WI38 (cell line): ENCODE results near the gene FEZF1.

Experiments used
- H3K4me3 ChIP-seq: 2 replicates; pipeline ENCODE4 v1.5.1; 2011; ENCODE audit warnings: low read depth, mild to moderate bottlenecking, control low read depth, low read length
- TF ChIP-seq, protein P1 (sequence below): IDR thresholded peaks from 2 replicates; pipeline ENCODE4 v1.5.1; 2012; ENCODE audit warnings: low read depth, mild to moderate bottlenecking, control low read depth, low read length

FEZF1 gene

GRCh38 chr7:122261442-122261841, 43.1 kb downstream of the FEZF1 start:
- TF ChIP-seq, protein P1, sequence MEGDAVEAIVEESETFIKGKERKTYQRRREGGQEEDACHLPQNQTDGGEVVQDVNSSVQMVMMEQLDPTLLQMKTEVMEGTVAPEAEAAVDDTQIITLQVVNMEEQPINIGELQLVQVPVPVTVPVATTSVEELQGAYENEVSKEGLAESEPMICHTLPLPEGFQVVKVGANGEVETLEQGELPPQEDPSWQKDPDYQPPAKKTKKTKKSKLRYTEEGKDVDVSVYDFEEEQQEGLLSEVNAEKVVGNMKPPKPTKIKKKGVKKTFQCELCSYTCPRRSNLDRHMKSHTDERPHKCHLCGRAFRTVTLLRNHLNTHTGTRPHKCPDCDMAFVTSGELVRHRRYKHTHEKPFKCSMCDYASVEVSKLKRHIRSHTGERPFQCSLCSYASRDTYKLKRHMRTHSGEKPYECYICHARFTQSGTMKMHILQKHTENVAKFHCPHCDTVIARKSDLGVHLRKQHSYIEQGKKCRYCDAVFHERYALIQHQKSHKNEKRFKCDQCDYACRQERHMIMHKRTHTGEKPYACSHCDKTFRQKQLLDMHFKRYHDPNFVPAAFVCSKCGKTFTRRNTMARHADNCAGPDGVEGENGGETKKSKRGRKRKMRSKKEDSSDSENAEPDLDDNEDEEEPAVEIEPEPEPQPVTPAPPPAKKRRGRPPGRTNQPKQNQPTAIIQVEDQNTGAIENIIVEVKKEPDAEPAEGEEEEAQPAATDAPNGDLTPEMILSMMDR, result no peak
- no peak overlapping the region for H3K4me3 ChIP-seq

- H3K4me3 ChIP-seq, result no peak overlapping the region
- TF ChIP-seq, protein P1, result no peak
Observed at GRCh38 chr7:122261016-122261415, 43.5 kb downstream of the FEZF1 start.

GRCh38 chr7:122260336-122260735, 44.2 kb downstream of the FEZF1 start:
- TF ChIP-seq, protein P1, result no peak

GRCh38 chr7:122258971-122259370, 45.6 kb downstream of the FEZF1 start:
- TF ChIP-seq, protein P1, result no peak
- no peak overlapping the region for H3K4me3 ChIP-seq

More at GRCh38 chr7:122260336-122260735, 44.2 kb downstream of the FEZF1 start:
- H3K4me3 ChIP-seq, result no peak overlapping the region

DNA sequence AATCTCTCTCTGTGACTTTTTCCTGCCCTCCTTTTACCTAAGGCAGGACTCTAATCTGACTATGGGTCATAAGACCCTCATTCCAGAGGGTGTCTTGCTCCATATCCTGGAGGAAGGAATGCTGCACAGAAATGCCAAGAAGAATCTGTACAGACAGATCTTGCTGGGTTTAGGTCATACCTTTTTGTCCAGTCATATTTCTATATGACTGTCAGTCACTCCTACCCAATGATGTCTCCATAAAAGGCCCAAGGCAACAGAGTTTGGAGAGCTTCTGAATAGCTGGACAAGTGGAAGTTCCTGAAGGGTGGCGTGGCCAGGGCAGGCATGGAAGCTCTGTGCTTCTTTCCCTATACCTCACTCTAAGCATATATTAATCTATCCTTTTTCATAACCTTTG, 47.5 kb downstream of the FEZF1 start:
- H3K4me3 ChIP-seq, result no peak overlapping the region
- TF ChIP-seq, protein P1, result no peak

GRCh38 chr7:122256046-122256445, 48.5 kb downstream of the FEZF1 start:
- TF ChIP-seq, protein P1, result no peak
- H3K4me3 ChIP-seq, result no peak overlapping the region

- TF ChIP-seq, protein P1, result no peak
- no peak overlapping the region for H3K4me3 ChIP-seq
Observed at GRCh38 chr7:122255454-122255853, 49.1 kb downstream of the FEZF1 start.
